CD14-positive monocyte (primary cell): ENCODE results near the gene ARNT2. TPM values are rescaled to one million over a fixed set of nuclear protein-coding genes. Genes with fewer than 3 reads are reported as not detected.

Experiments
- DNase-seq, 3 donors: peaks; one replicate each; pipeline ENCODE4 v3.0.0-alpha.2; 2011 to 2022
- H2AFZ ChIP-seq: 2 replicates; pipeline ENCODE4 v1.6.0; 2012; ENCODE audit warnings: mild to moderate bottlenecking, low read depth, low read length, inconsistent platforms; ENCODE audit not compliant: insufficient read depth, poor library complexity, severe bottlenecking
- H3K27ac ChIP-seq, 2 donors: 1 replicate in 1 of 2; 2 replicates in 1 of 2; pipeline ENCODE4 v1.5.1; 2012 to 2013; ENCODE audit warnings: low read length in 2 of 2, control low read depth in 1 of 2, inconsistent platforms in 1 of 2, low read depth in 1 of 2, mild to moderate bottlenecking in 1 of 2
- H3K27me3 ChIP-seq, 2 donors: one replicate each; pipeline versions ENCODE4 v1.6.0 to v1.6.1; 2011 to 2013; ENCODE audit warnings: low read length in 2 of 2; ENCODE audit not compliant: control insufficient read depth in 2 of 2, insufficient read depth in 2 of 2
- H3K36me3 ChIP-seq, 2 donors: replicated peaks in 1 of 2; 1 replicate in 1 of 2; 2 replicates in 1 of 2; pipeline versions ENCODE4 v1.5.1 to v1.6.1; 2012 to 2013; ENCODE audit warnings: low read length in 2 of 2, control low read depth in 1 of 2, inconsistent platforms in 1 of 2, mild to moderate bottlenecking in 1 of 2; ENCODE audit not compliant: insufficient read depth in 2 of 2, control insufficient read depth in 1 of 2
- H3K4me1 ChIP-seq, 2 donors: 1 replicate in 1 of 2; 2 replicates in 1 of 2; pipeline versions ENCODE4 v1.5.1 to v1.6.1; 2012 to 2013; ENCODE audit warnings: low read length in 2 of 2, control low read depth in 1 of 2, inconsistent platforms in 1 of 2, mild to moderate bottlenecking in 1 of 2, moderate library complexity in 1 of 2; ENCODE audit not compliant: insufficient read depth in 2 of 2, control insufficient read depth in 1 of 2
- H3K4me2 ChIP-seq: replicated peaks from 2 replicates; pipeline ENCODE3; 2012; ENCODE audit warnings: low read length, moderate library complexity, mild to moderate bottlenecking; ENCODE audit not compliant: poor library complexity, severe bottlenecking; ENCODE audit errors: extremely low read depth
- H3K4me3 ChIP-seq, 3 experiments: fragments of 200-600 bp in 1 of 3; sonication (generic) in 1 of 3; replicated peaks in 1 of 3; 1 replicate in 2 of 3; 2 replicates in 1 of 3; pipeline ENCODE4 v1.5.1; 2011 to 2013; ENCODE audit warnings: low read length in 3 of 3, mild to moderate bottlenecking in 3 of 3, control low read depth in 2 of 3, low read depth in 2 of 3, inconsistent platforms in 1 of 3, moderate library complexity in 1 of 3
- H3K79me2 ChIP-seq: 2 replicates; pipeline ENCODE4 v1.6.0; 2012; ENCODE audit warnings: mild to moderate bottlenecking, control low read depth, inconsistent platforms, low read length, moderate library complexity; ENCODE audit not compliant: insufficient read depth
- H3K9ac ChIP-seq: 2 replicates; pipeline ENCODE4 v1.6.0; 2017; ENCODE audit warnings: low read length, mild to moderate bottlenecking; ENCODE audit not compliant: insufficient read depth, poor library complexity, severe bottlenecking
- H3K9me3 ChIP-seq, 2 donors: replicated peaks in 1 of 2; 1 replicate in 1 of 2; 2 replicates in 1 of 2; pipeline versions ENCODE4 v1.5.1 to v1.6.1; 2012 to 2013; ENCODE audit warnings: low read length in 2 of 2, control low read depth in 1 of 2; ENCODE audit not compliant: control insufficient read depth in 1 of 2, insufficient read depth in 1 of 2
- H4K20me1 ChIP-seq: 2 replicates; pipeline ENCODE4 v1.6.0; 2012; ENCODE audit warnings: mild to moderate bottlenecking, low read length, control low read depth, moderate library complexity; ENCODE audit not compliant: insufficient read depth
- H3K27ac Mint-ChIP-seq, 7 donors: one replicate each; pipeline ENCODE4 v1.8.0; 2020; ENCODE audit warnings: mild to moderate bottlenecking in 7 of 7, mixed read lengths in 7 of 7, moderate library complexity in 6 of 7, inconsistent platforms in 2 of 7
- H3K27me3 Mint-ChIP-seq, 3 donors: one replicate each; pipeline ENCODE4 v1.8.0; 2021 to 2022; ENCODE audit warnings: low read depth in 3 of 3, mild to moderate bottlenecking in 3 of 3, mixed read lengths in 3 of 3, moderate library complexity in 3 of 3, inconsistent platforms in 1 of 3
- H3K36me3 Mint-ChIP-seq, 2 donors: one replicate each; pipeline ENCODE4 v1.8.0; 2020; ENCODE audit warnings: mixed read lengths in 2 of 2, inconsistent platforms in 1 of 2, mild to moderate bottlenecking in 1 of 2
- H3K4me1 Mint-ChIP-seq: one replicate; pipeline ENCODE4 v1.8.0; 2020; ENCODE audit warnings: mild to moderate bottlenecking, mixed read lengths
- H3K4me3 Mint-ChIP-seq, 2 donors: one replicate each; pipeline ENCODE4 v1.8.0; 2020; ENCODE audit warnings: mild to moderate bottlenecking in 2 of 2, mixed read lengths in 2 of 2, moderate library complexity in 1 of 2
- H3K9me3 Mint-ChIP-seq, 7 donors: one replicate each; pipeline ENCODE4 v1.8.0; 2020 to 2022; ENCODE audit warnings: mixed read lengths in 7 of 7, mild to moderate bottlenecking in 6 of 7, moderate library complexity in 6 of 7, inconsistent platforms in 2 of 7
- WGBS: methylation state at CpG from one replicate; pipeline ENCODE4 v1.1.5; 2013; ENCODE audit warnings: missing lambda C conversion rate; ENCODE audit not compliant: insufficient coverage; 5-methylcytosine and 5-hydroxymethylcytosine counted together
- intact Hi-C, 2 donors: fragments of 100-400 bp; cut with micrococcal nuclease; formaldehyde crosslinking; loops; one replicate each; pipeline versions ENCODE4 v1.15.0 to v1.15.1; 2023
- polyA plus RNA-seq, 3 donors: library from polyadenylated mRNA; depleted of rRNA in 1 of 3; unstranded in 2 of 3; stranded (reverse) in 1 of 3; fragments of 300-500 nt in 2 of 3; fragments of >200 nt in 1 of 3; fragmentation: Illumina TruSeq in 2 of 3; gene quantifications; 1 replicate in 2 of 3; 2 replicates in 1 of 3; pipeline ENCODE4 v1.2.3, GENCODE V29; 2012 to 2021
- TF ChIP-seq, protein P1 (sequence below): fragments of 200-600 bp; IDR thresholded peaks from one replicate; pipeline ENCODE4 v1.8.0; 2022; ENCODE audit warnings: antibody characterized with exemption, mild to moderate bottlenecking

The ARNT2 gene
- polyA plus RNA-seq, 3 donors: not detected

DNA sequence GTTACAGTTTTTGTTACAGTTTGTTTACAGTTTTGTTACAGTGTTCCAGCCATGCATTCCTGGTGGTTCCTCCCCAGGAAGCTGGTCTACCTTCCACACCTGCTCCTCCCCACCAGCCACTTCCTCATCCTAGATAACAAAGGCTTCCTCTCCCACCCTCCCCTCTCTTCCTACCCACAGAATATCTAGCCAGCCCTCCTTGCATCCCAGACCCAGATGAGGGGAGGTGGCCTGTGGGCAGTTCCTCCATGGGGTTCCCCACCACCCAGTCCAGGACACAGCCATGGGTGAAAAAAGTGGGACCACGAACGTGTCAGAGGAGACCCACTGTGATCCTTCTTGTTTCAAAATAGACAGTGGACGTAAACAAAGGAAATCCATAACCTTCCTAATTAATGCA lies 168.2 kb downstream of the ARNT2 start:
- no peak overlapping the region for H3K9ac ChIP-seq
- no peak overlapping the region for H3K4me2 ChIP-seq
- H3K4me3 ChIP-seq: no peak overlapping the region
- H3K4me1 Mint-ChIP-seq: peaks cover 2% of the 10 kb centered on the region
- no peaks in the 10 kb centered on the region for H3K79me2 ChIP-seq
- H3K9me3 Mint-ChIP-seq: no peaks in the 10 kb centered on the region
- no peaks in the 10 kb centered on the region for H3K9me3 ChIP-seq
- H3K36me3 ChIP-seq: no peaks in the 10 kb centered on the region
- DNase-seq: no peak
- no peak overlapping the region for H3K4me3 Mint-ChIP-seq
- peak overlapping the region in 1 of 7 donors; percentile 20 for H3K27ac Mint-ChIP-seq
- H3K27me3 Mint-ChIP-seq: peaks cover 4 to 5% (median 4%) of the 10 kb centered on the region in 3 donors
- H3K27ac ChIP-seq: no peak overlapping the region
- intact Hi-C loops: no loop called here
- no peak overlapping the region for H2AFZ ChIP-seq
- WGBS: no CpG with 5 or more reads among the region's 3 CpGs
- no peaks in the 10 kb centered on the region for H3K4me1 ChIP-seq
- H3K27me3 ChIP-seq: no peaks in the 10 kb centered on the region
- TF ChIP-seq, protein P1, sequence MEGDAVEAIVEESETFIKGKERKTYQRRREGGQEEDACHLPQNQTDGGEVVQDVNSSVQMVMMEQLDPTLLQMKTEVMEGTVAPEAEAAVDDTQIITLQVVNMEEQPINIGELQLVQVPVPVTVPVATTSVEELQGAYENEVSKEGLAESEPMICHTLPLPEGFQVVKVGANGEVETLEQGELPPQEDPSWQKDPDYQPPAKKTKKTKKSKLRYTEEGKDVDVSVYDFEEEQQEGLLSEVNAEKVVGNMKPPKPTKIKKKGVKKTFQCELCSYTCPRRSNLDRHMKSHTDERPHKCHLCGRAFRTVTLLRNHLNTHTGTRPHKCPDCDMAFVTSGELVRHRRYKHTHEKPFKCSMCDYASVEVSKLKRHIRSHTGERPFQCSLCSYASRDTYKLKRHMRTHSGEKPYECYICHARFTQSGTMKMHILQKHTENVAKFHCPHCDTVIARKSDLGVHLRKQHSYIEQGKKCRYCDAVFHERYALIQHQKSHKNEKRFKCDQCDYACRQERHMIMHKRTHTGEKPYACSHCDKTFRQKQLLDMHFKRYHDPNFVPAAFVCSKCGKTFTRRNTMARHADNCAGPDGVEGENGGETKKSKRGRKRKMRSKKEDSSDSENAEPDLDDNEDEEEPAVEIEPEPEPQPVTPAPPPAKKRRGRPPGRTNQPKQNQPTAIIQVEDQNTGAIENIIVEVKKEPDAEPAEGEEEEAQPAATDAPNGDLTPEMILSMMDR: no peak
- no peaks in the 10 kb centered on the region for H4K20me1 ChIP-seq
- H3K36me3 Mint-ChIP-seq: no peaks in the 10 kb centered on the region

DNA sequence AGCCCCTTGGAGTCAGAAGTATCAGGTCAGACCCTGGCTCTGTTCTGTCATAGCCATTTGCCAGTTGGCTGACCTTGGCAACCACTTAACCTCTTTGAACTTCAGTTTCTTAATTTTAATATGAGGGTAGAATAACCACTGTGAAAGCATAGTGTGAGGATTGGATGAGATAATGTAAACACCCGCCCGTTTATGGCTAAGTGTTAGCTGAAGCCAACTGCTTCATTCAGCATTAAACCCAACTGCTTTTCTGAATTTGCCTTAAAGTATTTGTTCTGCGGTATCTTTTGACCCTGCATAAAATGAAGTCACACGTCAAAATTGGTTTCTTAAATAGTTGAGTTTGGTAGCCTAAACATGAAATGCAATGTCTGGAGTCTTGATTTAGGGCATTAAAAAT lies 169.4 kb downstream of the ARNT2 start:
- H2AFZ ChIP-seq: no peak overlapping the region
- TF ChIP-seq, protein P1: no peak
- no peaks in the 10 kb centered on the region for H3K36me3 Mint-ChIP-seq
- H3K36me3 ChIP-seq: no peaks in the 10 kb centered on the region
- no peak overlapping the region for H3K27ac ChIP-seq
- H3K9me3 ChIP-seq: no peaks in the 10 kb centered on the region
- H3K79me2 ChIP-seq: no peaks in the 10 kb centered on the region
- no peaks in the 10 kb centered on the region for H4K20me1 ChIP-seq
- H3K9ac ChIP-seq: no peak overlapping the region
- no peaks in the 10 kb centered on the region for H3K4me1 ChIP-seq
- DNase-seq: no peak
- no peaks in the 10 kb centered on the region for H3K27me3 ChIP-seq
- no peaks in the 10 kb centered on the region for H3K9me3 Mint-ChIP-seq
- H3K27me3 Mint-ChIP-seq: peaks cover 2 to 4% (median 4%) of the 10 kb centered on the region in 3 donors
- 100% methylated on average over 1 of the region's 4 CpGs for WGBS
- H3K4me3 Mint-ChIP-seq: no peak overlapping the region
- H3K4me1 Mint-ChIP-seq: no peaks in the 10 kb centered on the region
- no peak overlapping the region for H3K27ac Mint-ChIP-seq
- H3K4me2 ChIP-seq: no peak overlapping the region
- intact Hi-C loops: no loop called here
- H3K4me3 ChIP-seq: no peak overlapping the region
